OCI-M2 (cell line): Measurements from ENCODE around the gene KCNMA1.

Experiments
- DNase-seq: peaks from one replicate; lab custom pipeline; 2025; ENCODE audit not compliant: unreplicated experiment; lab: John Stamatoyannopoulos, UW

KCNMA1 gene

DNA sequence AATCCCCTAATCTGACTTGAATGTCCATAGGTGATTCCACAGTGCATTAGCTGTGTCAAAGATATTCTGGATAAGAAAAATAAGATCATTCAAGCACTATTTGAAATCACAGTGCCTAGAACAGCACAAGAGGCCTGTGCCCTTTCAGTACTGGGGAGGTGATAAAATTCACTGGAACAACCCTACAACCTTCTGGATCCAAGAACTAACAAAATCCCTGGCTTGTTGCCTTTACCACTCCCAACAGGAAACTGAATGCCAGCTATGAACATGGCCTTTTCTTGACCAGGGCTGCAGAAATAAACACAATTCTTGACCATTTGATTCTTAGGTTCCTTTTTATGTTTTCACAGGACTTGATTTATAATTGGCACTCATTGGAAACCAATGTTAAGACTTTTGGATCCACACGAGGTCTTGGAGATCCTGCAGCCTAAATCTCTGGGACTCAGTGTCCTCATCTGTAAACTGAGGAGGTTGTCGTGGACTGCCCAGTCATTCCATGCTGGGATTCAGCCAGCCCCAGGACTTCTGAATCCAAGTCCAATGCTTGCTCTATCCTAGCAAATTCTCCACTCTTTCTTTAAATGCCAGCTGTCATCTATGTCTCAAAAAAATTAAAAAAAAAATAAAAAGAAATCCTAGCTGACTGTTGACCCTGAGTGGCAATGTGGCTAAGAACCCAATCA is 624.7 kb downstream of the KCNMA1 start:
- no peak for DNase-seq

DNA sequence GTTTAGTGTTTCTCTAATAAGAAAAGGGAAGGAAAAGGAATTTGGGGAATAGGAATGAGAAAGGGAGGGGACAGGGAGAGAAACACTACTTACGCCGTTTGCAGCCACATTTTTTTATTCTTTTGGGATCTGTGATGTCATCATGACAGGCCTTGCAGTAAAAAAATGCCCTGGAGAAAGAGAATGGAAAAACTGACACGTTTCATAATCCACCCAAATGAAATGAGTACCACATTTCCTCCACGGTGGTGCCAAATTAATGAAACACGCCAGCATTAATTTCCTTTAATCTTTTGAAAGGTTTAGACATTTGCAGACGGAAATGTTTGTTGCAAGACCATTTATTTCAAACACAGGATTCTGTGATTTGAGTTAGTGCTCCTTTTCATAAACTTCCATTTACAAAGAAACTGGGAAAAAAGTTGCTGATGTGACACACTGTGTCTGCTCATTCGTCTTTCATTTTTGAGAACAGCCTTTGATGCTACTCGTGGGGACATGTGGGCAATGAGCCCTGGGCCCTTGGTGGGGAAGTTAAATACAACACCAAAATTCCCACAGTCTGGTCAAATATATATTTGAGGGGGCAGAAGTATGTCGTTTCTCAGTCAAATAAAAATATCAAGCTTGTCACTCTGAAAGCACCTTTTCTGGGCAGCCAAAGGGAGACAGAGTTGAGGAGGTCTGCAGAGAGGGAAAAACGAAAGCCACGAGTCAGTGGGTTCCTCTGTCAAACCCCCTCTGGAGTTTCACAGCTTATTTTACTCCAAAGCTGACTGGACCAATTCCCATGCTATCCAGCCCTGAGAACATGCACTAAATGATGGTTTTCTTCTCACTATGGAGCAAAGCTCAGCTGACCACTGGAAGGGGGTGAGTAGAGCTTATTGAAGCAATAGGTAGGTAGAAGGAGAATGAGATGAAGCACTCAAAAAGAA is 625.5 kb downstream of the KCNMA1 start:
- no peak for DNase-seq

- DNase-seq, result no peak
These were observed 627.2 kb downstream of the KCNMA1 start for GRCh38 chr10:77010430-77010829.

DNA sequence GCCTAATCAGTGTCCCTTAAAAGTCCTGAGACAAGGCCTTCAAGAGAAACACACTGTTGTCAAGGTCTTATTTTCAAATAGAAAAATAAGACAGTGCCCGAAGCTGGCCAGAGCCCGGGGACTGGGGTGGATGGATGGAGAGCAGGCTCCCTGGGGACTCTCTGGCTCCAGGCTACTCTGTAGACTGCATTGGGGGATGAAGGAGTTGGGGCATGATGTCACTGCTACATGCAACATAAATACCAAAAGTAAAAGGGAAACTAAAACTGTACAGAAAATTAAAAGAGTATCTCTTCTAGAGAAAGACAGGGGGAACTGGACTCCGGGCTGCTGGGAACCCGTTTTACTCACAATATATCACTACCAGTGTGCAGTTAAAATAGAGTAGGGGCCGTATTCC is 629.8 kb downstream of the KCNMA1 start:
- DNase-seq, result no peak

DNA sequence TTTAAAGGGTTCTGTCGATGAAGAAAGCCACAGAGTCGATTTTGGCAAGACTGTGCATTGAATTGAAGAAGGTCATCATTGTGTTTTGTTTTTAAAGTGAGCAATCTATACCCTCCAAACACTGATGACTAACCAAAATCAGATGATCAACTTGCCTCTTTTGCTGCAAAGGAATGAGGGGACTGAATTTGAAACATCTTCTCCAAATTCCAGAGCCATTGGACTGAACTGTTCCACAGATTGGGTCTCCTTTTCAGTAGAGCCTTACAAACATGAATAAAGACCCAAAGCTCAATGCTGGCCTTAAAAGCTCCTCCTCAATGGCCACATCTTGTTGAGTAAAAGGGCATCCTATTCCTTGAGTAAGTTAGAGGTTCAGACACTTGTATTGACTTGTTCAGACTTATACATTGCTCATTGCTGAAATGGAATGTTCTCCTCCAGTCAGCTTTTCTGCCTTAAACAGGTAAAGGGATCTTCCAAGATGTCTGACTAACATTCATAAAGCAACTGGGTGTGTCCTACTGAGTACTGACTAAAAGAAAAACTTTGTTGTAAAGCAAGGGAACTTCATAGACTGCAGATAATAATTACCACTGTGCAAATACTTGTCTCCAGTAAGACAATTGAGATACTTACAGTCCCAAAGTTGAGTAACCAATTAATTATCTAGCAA is 630.6 kb downstream of the KCNMA1 start:
- DNase-seq, result no peak

DNA sequence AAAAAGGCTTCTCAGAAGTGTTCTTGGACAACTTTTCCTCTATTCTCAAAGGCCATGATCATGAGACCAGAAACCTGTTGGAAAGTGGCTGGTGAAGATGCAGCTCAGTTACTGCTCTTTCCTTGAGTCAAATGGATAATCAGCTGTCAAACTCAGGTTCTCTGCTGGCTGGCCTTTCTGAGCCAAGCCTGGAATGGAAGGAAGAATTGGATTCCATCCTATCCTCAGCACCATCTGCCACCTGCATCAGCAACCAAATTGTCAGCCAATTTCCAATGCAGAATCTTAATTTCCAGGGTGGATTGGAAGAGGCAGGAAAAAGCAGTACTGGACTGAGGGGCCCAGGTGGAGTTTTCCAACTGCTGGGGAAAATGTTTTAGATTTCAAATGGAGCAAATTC is 631.7 kb downstream of the KCNMA1 start:
- no peak for DNase-seq

DNA sequence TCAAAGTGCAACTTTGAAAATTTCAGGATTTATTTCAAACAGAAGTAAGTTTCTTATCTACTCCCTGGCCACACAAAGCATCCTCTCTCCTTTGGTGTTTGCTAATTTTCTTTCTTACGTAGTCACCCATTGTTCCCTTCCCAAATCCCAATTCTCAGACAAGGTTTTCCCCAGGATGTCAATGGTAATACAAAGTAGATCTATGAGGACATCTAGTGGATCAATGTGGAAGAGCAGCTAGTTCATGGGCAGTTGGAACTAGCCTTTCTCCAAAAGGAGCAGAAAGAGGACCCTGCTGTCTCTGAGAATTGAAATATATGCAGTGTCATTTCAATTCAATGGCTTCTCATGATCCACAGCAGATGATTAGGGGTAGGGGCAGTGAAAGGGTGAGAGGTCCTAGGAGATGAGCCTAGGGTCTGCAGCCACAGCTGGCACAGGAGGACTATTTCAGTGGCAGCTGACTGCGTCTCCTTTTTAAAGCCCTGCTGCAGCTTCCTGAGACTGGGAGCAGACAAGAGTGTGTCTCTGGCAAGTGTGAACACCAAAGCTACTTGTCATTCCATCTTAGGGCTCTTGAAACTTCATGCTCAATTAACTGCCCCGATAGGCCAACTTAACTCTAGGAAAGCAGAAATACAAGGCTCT is 632.6 kb downstream of the KCNMA1 start:
- no peak for DNase-seq

GRCh38 chr10:77002872-77003271 is 634.7 kb downstream of the KCNMA1 start:
- DNase-seq, result no peak

DNA sequence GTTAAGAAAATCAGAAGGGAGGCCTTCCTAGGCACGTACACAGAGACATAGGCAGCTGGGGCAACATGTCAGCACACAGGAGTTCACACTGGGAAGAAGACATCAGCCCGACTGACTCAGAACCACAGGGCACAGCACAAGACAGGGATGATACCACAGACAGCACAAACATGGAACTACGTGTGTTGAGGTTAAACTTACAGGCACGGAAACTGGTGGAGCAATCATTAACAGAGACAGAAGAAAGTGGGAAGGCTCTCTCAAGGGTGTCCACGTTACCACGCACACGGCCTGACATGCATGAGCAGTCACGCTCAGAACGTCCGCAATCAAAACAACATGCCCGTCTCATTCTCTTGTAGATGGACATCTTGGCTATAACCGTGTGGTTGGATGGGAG is 636.4 kb downstream of the KCNMA1 start:
- DNase-seq, result no peak

DNA sequence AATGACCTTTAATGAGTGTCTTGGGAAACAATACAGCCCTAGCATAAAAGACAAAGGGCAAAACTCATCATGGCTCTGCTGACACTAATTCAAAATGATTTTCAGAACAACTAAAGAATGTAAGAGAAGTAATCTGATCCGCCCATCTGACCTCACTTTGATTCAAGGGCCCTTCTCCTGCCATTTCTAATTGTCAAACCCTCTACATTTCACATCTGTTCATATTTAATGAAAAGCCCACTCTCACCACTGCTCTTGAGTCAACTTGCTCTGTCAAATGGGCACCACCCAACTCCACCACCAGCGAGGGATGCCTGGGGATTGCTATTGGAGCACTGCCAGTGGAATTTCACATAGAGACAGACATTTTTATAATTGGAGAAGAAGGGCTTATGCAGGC is 639.2 kb downstream of the KCNMA1 start:
- DNase-seq, result no peak

DNA sequence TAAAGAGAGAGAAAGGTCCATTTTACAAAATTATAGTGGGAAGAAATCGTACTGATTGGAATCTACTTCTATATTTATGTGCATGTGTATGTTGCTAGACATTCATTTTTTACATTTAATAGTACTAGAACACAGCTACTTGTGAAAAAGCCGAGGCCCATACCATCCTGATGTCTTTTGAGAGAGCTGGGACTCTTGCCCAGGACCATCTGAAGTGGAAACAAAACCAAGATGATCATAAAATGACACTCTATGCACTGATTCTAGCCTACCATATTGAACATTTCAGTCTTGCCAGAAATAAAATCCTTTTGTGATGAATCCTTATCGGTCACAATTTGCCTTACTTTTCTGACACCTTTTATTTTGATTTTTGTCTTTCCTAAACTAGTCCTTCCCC is 640.0 kb downstream of the KCNMA1 start:
- DNase-seq, result no peak

DNA sequence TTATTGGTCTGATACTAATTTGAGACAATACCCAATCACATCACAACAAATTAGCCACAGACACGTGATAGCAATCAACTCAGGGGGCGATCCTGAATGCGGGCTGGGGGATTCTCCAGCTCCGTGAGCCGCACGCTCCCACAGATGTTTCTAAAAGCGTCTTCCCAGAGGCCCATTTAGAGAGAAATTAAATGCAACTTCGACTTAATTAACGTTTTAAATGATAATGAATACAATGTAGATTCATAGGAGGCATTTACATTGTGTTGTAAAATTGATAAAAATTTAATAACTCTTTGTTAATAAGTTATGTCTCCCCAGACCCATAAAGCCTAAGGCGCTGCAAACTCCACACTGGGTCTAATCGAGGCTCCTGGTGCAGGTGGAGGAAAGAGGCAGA is 642.6 kb downstream of the KCNMA1 start:
- DNase-seq, result no peak

- no peak for DNase-seq
These were observed 644.4 kb downstream of the KCNMA1 start for GRCh38 chr10:76993213-76993612.

GRCh38 chr10:76992467-76992866 is 645.1 kb downstream of the KCNMA1 start:
- no peak for DNase-seq

- no peak for DNase-seq
These were observed 646.0 kb downstream of the KCNMA1 start for GRCh38 chr10:76991621-76992020.

- DNase-seq, result no peak
These were observed 647.0 kb downstream of the KCNMA1 start for GRCh38 chr10:76990561-76990960.

DNA sequence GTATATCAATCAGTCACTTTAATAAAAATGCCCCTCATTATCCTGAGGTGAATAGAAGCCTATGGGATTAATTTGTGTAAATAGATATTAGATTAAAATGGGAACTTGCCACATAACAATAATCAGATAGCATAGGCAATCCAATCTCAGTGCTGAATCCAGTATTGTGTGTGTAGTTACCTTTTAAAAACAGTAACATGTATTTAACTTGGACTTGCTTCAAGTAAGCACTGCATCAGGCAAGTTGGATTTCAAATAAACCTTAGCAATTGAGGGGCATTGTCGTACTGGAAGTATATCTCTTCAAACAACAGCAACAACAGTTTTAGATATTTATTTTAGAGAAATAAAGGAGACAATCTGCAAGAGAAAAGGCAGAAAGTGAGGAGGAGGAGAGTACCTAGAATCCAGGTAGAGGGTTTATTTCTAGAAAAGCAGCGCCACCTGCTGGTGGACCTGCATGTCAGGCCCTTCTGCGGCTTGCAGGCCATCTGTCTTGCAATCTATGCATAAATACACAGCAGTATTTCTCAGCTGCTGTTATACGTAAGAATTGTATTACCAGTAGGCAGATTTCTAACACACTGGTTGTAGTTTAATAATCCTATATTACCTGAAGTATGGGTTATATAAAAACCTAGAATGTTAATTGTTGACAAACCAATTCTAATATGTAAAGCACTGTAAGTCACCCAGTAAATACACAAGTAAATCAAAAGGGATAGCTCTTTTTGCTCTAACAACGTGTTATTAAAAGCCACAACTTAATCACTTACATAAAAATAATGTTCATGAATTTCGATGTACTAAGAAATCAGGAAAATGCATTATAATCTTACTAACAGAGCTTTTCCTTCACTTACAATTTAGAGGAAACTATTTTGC is 652.8 kb downstream of the KCNMA1 start:
- no peak for DNase-seq

GRCh38 chr10:76983624-76984023 is 654.0 kb downstream of the KCNMA1 start:
- DNase-seq, result no peak

- DNase-seq, result no peak
These were observed 654.9 kb downstream of the KCNMA1 start for GRCh38 chr10:76982671-76983070.

DNA sequence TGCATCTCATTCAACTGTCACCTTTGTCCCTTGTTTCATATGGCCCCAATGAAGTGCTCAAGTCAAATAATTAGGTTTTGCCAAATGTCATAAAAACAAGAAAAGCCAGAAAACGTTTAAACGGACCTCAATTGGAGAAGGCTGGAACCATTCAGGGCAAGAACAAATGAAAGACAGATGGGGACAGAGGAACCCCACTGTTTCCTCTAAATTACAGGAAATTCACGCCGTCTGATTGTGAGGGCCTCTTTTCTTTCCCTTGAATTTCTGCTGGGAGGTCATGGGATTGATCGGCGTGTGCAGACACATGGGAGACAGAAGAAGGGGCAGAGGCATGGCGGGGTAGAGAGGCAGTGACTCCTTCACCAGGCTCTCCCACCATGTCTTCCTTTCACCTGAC is 656.4 kb downstream of the KCNMA1 start:
- DNase-seq, result no peak
